ENCODE data around the gene SH3BGRL3.

- TF ChIP-seq CTCF (IDR thresholded peaks at IDR 0.05): no peak
- TF ChIP-seq POLR2A (IDR thresholded peaks at IDR 0.05): no peak
Observed at GRCh38 chr1:26259578-26259977, 20.3 kb upstream of the SH3BGRL3 start.

All from body of pancreas (tissue), 4 donors.